Ureter (tissue), 1 donor: ENCODE data around the gene PTPRU. TPM values are rescaled to one million over a fixed set of nuclear protein-coding genes. Genes with fewer than 3 reads are reported as not detected.

Source experiments
- DNase-seq: peaks from one replicate; pipeline ENCODE4 v3.0.0-alpha.2; 2020; ENCODE audit warnings: low spot score
- total RNA-seq: library from RNA; stranded (reverse); gene quantifications from one replicate; pipeline ENCODE4 v1.2.4, GENCODE V29; 2023
- donor health status: DM: yes; HTN: yes; CAD: no.

PTPRU gene
- total RNA-seq, 1 donor from 2014 or later, result 100 TPM

- no peak for DNase-seq
These were observed 9.6 kb downstream of the PTPRU start for GRCh38 chr1:29245876-29246275.

DNA sequence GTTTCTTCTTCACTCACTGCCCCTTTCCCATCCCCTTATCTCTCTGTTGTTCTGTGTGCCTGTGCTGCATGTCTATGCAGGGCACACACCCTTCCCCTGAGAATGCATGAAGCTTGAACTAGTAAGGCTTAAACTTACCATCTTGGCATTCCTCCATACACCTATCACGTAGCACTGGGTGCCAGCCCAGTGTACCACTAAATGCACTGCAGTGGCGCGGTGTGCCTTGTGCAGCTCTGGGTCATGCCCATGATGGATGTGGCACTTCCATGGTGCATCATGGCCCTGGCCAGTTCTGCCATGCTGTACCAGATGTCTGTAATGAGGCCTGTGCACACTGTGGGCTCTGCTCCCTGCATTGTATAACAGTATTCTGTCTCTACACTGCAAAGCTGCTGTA, 10.7 kb downstream of the PTPRU start:
- no peak for DNase-seq

DNA sequence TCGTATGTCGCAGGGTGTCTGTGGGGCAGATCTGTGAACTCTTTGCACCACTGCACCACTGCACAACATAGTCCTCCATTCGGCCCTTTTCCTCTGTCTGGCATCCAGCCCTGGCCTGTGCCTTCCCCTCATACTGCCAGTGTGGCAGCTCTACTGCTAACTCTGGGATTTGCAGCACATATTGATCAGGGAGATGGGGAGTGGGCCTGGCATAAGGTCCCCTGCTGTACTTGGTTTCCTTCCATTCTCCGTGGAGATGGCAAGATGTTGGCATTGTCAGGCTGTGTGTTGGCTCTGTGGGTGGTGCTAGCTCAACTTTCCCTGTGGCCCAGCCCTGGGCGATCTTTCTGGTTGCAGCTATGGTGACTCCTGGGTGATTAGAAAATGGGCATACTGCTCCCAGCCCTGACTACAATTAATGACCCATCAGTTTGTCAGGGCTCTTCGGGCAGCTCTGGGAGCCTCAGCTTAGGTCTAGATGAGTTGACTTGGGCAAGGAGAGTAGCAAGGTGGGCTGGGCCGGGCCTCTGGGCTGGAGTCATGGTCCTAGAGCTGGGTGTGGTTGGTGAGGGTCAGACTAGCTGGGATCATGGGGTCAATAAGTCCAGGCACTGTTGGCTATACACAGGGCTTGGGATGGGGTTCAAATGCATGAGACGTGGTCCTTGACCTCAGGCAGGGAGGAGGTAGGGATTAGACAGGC, 11.4 kb downstream of the PTPRU start:
- DNase-seq, result no peak

DNA sequence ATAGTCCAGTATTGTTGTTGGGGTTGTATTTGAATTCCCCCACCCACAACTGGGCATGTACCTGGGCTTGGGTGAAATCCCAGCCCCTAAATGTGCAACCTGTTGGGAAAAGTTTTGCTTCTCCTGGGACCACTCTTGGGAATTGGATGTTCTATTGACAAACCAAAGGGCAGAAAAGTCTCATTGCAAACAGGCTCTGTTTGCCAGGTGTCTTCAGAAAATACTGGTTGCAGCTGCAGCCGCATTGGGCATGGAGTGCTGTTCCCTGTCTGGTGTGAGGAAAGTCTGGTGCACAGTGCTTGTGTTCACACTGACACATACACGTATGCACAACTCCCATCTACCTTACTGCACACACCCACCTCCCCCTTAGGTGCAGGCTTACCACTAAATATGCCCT, 12.1 kb downstream of the PTPRU start:
- DNase-seq, result no peak

DNA sequence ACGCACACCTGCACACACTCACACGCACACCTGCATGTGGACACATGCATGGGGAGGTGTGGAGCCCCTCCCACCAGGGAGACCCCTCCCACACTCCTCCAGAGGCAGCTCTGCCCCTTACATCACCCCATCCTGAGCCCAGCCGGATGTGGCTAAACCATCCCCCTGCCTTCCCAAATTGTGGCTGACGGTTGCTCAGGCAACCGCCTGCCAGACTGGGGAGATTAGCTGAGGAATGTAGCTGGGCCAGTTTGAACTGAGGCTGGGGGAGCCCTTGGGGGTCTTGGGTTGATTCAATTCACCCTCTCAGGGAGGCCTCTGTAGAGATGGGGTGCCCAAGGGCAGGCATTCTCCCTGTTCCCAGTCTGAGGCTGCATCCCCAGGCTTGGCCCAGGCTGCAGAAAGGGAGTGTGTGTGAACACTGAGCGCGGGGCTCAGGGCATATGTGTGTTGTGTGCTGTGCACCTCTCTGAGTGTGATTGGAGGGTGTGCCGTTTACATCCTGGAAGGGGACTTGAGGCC, 12.9 kb downstream of the PTPRU start:
- no peak for DNase-seq

GRCh38 chr1:29249951-29250581, 13.7 kb downstream of the PTPRU start:
- DNase-seq, result no peak

DNA sequence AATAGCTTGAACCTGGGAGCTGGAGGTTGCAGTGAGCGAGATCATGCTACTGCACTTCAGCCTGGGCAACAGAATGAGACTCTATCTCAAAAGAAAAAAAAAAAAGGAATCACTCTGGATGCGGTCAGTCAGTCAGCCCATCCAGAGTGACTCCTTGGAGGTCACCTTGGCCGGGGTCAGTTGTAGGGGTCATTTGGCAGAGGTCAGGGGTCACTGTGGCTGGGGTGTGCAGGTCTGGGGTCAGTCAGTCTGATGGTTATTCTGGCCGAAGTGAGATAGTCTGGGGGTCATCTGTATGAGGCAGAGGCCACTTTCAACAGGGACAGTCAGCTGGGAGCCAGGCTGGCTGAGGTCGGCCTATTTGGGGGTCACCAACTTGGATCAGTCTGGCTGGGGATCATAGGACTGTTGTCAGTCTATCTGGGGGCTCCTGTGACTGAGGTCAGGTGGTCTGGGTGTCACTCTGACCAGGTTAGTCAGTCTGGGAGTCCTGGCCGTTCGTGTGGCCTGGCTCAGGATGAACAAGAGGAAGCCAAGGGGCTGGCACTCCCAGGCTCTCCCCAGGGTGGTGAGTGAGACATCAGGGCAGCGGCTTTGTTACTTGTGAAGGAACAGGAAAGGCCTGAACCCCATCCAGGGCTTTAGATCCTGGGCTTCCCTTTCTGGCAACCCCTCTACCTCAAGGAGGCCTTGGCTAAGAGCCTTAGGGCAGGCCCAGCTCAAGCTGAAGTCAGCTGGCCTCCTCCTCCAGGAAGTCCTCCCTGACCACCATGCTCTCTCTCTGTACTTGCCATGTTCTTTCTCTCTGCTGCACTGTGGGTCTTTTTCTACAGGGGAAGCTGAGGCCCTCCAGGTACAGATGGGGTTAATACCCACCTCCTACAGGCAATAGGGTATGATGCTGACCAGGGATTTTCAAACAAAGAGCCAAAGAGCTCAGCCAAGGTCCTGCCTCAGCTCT, 15.1 kb downstream of the PTPRU start:
- no peak for DNase-seq

GRCh38 chr1:29253180-29253579, 16.9 kb downstream of the PTPRU start:
- DNase-seq, result no peak

DNA sequence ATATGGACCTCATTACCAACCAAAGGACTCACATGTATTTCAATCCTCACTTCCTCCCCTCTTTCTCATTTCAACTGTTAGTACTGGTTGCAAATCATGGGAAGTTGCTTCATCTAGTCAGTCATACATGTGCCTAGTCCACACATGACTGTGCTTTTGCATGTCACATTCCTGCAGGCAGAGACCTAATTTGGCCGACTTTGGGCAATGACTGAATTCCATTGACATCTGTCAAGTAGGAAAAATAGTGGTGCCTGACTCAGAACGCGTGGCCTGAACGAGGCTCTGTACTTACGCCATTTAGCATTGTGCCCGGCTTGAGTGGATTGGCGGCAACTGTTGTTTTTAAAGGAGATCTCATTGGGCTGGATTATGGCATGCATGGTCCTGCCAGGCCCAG, 18.0 kb downstream of the PTPRU start:
- DNase-seq, result no peak

- no peak for DNase-seq
These were observed 18.9 kb downstream of the PTPRU start for GRCh38 chr1:29255134-29255666.

DNA sequence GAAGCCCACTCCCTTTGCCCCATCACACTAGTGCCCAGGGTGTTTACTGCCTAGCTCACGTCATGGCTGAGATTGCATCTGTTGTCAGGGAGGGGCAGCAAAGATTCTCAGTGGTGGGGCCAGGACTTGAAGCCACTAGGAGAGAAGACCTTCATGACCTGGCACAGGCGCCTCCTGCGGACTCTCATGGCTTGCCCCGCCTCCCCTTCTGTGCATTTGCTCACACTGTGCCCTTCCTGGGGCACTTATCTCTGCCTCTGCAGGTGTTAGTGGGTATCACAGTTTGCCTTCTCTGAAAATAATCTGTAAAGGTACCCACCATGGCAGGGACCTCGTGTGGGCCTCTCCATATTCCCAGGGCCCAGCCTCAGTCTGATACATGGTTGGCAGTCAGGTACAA, 20.1 kb downstream of the PTPRU start:
- no peak for DNase-seq

DNA sequence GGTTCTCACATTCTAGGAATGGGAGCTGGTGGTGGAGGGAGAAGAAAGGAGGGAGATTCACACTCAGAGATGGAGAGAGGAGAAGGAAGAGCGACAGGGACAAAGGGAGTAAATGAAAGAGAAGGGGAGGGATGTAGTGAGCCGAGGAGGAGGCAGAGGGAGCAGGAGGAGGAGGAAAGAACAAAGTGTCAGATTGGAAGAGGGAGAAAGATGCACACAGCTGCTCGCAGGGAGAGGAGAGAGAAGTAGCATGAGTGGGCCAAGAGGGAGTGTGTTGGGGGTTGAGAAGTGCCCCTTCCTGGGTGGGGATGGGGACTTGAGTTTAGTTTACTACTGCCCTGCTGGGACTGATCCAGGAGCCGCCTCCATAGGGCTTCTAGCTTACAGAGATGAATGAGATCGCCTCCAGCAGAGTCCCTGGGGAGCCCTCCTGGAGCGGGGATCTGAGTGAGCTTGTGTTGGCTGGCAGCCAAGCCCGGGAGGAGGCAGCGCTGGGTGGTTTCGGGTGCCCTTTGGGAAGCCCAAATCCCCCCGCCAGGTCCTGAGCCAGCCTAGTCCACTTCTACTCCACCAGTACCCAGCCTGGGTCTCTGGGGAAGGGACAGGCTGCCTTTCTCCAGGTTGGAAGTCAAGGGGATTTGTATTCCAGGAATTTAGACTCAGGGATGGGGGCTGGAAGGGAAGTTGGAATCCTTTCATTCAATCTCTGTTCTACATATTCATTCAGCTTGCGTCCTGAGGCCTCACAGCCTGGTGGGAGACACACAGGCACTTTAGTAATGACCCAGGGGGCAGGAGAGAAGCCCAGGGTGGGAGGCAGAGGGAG, 20.9 kb downstream of the PTPRU start:
- no peak for DNase-seq

- DNase-seq, result no peak
These were observed 22.1 kb downstream of the PTPRU start for GRCh38 chr1:29258189-29258975.

- DNase-seq, result no peak
These were observed 22.9 kb downstream of the PTPRU start for GRCh38 chr1:29258976-29259801.

- no peak for DNase-seq
These were observed 23.6 kb downstream of the PTPRU start for GRCh38 chr1:29259802-29260441.

GRCh38 chr1:29260531-29260930, 24.2 kb downstream of the PTPRU start:
- no peak for DNase-seq

- DNase-seq, result no peak
These were observed 28.6 kb downstream of the PTPRU start for GRCh38 chr1:29264773-29265389.

- DNase-seq, result no peak
These were observed 30.6 kb downstream of the PTPRU start for GRCh38 chr1:29266912-29267311.
